A549 (cell line): ENCODE data around the gene SPTB.

ENCODE experiments used
- BCL3 ChIP-seq: fragments of >200 bp; sonication (Bioruptor Twin); formaldehyde crosslinking; IDR thresholded peaks from 3 replicates; pipeline ENCODE4 v1.6.1; 2016
- CBX8 ChIP-seq: fragments of 200-600 bp; sonication (generic); IDR thresholded peaks from 2 replicates; pipeline ENCODE4 v1.6.1; 2016
- CHD2 ChIP-seq: fragments of 150-350 bp; IDR thresholded peaks from 2 replicates; pipeline ENCODE4 v1.6.1; 2014; ENCODE audit warnings: low read length; ENCODE audit not compliant: partially characterized antibody
- CHD4 ChIP-seq: fragments of 200-600 bp; sonication (generic); IDR thresholded peaks from 2 replicates; pipeline ENCODE4 v1.6.1; 2016; ENCODE audit warnings: antibody characterized with exemption, mild to moderate bottlenecking, borderline replicate concordance
- CTCF ChIP-seq: fragments of >200 bp; sonication (Bioruptor Twin); formaldehyde crosslinking; IDR thresholded peaks from 3 replicates; pipeline ENCODE4 v1.5.1; 2016
- EP300 ChIP-seq, 2 experiments: fragments of >200 bp; sonication (Bioruptor Twin); formaldehyde crosslinking; IDR thresholded peaks; 2 replicates in 1 of 2; 3 replicates in 1 of 2; pipeline ENCODE4 v1.6.1; 2016 to 2017
- MAFK ChIP-seq: fragments of 450-650 bp; IDR thresholded peaks from 2 replicates; pipeline ENCODE4 v1.6.1; 2014; ENCODE audit not compliant: partially characterized antibody
- MAX ChIP-seq: IDR thresholded peaks from 2 replicates; pipeline ENCODE4 v1.6.1; 2012
- NR3C1 ChIP-seq: fragments of >200 bp; sonication (Bioruptor Twin); formaldehyde crosslinking; IDR thresholded peaks from 3 replicates; pipeline ENCODE4 v1.6.1; 2017
- PHF8 ChIP-seq: fragments of 200-600 bp; sonication (generic); IDR thresholded peaks from 2 replicates; pipeline ENCODE4 v1.6.1; 2016; ENCODE audit warnings: low read depth, mild to moderate bottlenecking, antibody characterized with exemption, moderate library complexity, borderline replicate concordance
- POLR2A ChIP-seq: IDR thresholded peaks from 2 replicates; pipeline ENCODE4 v1.6.1; 2012; ENCODE audit warnings: mild to moderate bottlenecking, low read length
- USF2 ChIP-seq: fragments of 450-650 bp; IDR thresholded peaks from 2 replicates; pipeline ENCODE4 v1.6.1; 2014; ENCODE audit warnings: antibody characterized with exemption
- ZSCAN20 ChIP-seq: fragments of 250-450 bp; sonication (Bioruptor Pico); IDR thresholded peaks from 2 replicates; pipeline ENCODE4 v1.8.0; 2022; ENCODE audit warnings: mild to moderate bottlenecking, moderate library complexity

GRCh38 chr14:64867182-64867581 is 12.5 kb downstream of the SPTB start:
- TF ChIP-seq MAFK (no peak), ZSCAN20 (no peak), CTCF (no peak), CBX8 (no peak), CHD2 (no peak), BCL3 (no peak), USF2 (no peak), EP300 (IDR thresholded peaks at IDR 0.05) (no peak), POLR2A (no peak), NR3C1 (no peak), PHF8 (no peak), MAX (no peak), CHD4 (no peak)
